ENCODE results near the gene GNGT1. TPM values are rescaled to one million over a fixed set of nuclear protein-coding genes. Genes with fewer than 3 reads are reported as not detected.

GNGT1 gene
- total and polyA plus RNA-seq, 12 donors: not detected

DNA sequence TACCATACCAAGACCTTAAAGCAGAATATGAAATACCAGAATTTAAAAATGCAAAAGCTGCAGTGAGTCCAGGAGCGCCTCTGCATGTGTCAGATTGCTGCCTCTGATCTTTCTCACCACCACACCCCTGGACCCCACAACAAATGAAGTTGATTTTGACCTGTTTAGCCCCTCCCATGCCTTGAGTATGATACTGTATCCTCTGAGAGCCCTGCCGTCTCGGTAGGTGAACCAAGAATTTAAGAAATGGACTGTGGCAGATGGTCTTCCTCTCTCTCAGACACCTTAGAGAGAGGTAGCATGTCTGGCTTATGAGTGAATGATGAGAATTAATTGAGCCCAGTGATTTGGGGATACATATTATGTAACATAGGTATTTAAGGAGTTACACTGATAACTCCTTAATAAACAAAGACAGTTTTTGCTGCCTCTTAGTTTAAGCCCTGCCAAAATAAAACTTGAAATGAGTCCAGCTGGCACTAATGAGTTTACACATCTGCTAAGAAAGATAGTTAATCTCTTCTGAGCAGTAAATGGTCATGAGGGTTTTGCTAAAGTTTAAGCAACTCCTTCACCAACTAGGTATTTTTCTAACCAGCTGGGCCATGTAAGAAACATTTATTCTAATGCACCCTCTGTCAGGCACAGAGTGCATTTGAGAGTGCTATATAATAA, 11.3 kb upstream of the GNGT1 start:
- TF ChIP-seq POLR2A (IDR thresholded peaks at IDR 0.05): no peak
- TF ChIP-seq, protein P1, sequence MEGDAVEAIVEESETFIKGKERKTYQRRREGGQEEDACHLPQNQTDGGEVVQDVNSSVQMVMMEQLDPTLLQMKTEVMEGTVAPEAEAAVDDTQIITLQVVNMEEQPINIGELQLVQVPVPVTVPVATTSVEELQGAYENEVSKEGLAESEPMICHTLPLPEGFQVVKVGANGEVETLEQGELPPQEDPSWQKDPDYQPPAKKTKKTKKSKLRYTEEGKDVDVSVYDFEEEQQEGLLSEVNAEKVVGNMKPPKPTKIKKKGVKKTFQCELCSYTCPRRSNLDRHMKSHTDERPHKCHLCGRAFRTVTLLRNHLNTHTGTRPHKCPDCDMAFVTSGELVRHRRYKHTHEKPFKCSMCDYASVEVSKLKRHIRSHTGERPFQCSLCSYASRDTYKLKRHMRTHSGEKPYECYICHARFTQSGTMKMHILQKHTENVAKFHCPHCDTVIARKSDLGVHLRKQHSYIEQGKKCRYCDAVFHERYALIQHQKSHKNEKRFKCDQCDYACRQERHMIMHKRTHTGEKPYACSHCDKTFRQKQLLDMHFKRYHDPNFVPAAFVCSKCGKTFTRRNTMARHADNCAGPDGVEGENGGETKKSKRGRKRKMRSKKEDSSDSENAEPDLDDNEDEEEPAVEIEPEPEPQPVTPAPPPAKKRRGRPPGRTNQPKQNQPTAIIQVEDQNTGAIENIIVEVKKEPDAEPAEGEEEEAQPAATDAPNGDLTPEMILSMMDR (IDR thresholded peaks at IDR 0.05): no peak
- no peaks in the 10 kb centered on the region for H3K36me3 ChIP-seq (replicated peaks in 1 of 2)
- peaks cover 11% of the 10 kb centered on the region for H3K27me3 ChIP-seq
- H3K27ac ChIP-seq: peak overlapping the region in 1 of 5 donors; percentile 7
- intact Hi-C loops (cut with DNase I): no loop called here
- peaks cover 4 to 7% of the 10 kb centered on the region in 2 donors for H3K4me1 ChIP-seq (replicated peaks in 1 of 2)
- no peak for DNase-seq
- H3K4me3 ChIP-seq: no peak overlapping the region
- no peaks in the 10 kb centered on the region for H3K9me3 ChIP-seq (replicated peaks in 1 of 3)
- WGBS, 4 donors: 71 to 85% (median 73%) methylated on average over 3 of the region's 3 CpGs

DNA sequence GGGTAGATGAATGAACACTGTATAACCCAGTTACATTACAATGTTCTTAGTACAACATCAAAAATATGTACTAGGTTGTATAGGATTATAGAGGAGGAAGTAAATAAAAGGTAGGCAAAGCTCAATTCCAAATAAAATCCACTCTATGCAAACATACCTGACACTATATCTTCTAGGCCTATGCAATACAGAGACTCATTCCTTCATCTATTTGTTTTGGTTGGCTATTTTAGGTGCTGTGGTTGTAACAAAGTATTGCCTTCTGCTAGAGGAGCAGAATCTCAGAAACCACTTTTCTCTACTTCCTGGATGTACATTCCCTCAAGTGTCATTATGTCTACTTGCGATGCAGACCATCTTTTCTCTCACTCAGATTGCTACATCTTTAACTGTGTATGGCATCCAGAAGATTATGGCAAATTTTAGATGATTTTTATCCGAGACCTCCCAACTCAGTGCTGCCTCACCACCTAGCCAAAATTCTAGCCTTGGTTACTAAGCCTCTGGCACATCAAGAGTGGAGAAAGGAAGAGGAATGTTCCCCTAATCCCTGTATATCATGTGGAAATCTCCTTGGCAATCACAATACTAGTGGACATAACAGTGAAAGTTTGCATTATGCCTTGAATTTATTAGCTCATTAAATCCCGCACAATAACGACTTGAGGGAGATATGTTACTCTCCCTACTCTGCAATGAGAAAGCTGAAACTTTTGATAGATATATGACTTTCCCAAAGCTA, 10.3 kb upstream of the GNGT1 start:
- TF ChIP-seq, protein P1 (IDR thresholded peaks at IDR 0.05): no peak
- TF ChIP-seq POLR2A (IDR thresholded peaks at IDR 0.05): no peak
- 82 to 90% (median 84%) methylated on average over 4 of the region's 4 CpGs for WGBS, 4 donors

GRCh38 chr7:93897680-93898079, 8.7 kb upstream of the GNGT1 start:
- no peak overlapping the region for H3K4me3 ChIP-seq
- no peaks in the 10 kb centered on the region for H3K36me3 ChIP-seq (replicated peaks in 1 of 2)
- TF ChIP-seq, protein P1 (IDR thresholded peaks at IDR 0.05): no peak
- no peak for TF ChIP-seq POLR2A (IDR thresholded peaks at IDR 0.05)
- no peaks in the 10 kb centered on the region for H3K4me1 ChIP-seq (replicated peaks in 1 of 2)
- no peak overlapping the region for H3K27ac ChIP-seq
- no peaks in the 10 kb centered on the region for H3K27me3 ChIP-seq
- 59 to 69% (median 65%) methylated on average over 2 of the region's 2 CpGs for WGBS, 4 donors
- no peak for DNase-seq
- intact Hi-C loops (cut with DNase I): no loop called here
- H3K9me3 ChIP-seq (replicated peaks in 1 of 3): no peaks in the 10 kb centered on the region

More for the DNA sequence above, 10.3 kb upstream of the GNGT1 start:
- Histone ChIP-seq H3K27me3 (peaks cover 5% of the 10 kb centered on the region), H3K4me3 (no peak overlapping the region), H3K27ac (no peak overlapping the region), H3K9me3 (replicated peaks in 1 of 3) (no peaks in the 10 kb centered on the region), H3K4me1 (replicated peaks in 1 of 2) (no peaks in the 10 kb centered on the region), H3K36me3 (replicated peaks in 1 of 2) (no peaks in the 10 kb centered on the region)
- DNase-seq: no peak
- intact Hi-C loops (cut with DNase I): no loop called here

GRCh38 chr7:93902777-93903423, 3.5 kb upstream of the GNGT1 start:
- no peak overlapping the region for H3K27ac ChIP-seq
- WGBS, 4 donors: 92 to 100% (median 96%) methylated on average over 1 of the region's 1 CpG
- no peaks in the 10 kb centered on the region for H3K4me1 ChIP-seq (replicated peaks in 1 of 2)
- no peaks in the 10 kb centered on the region for H3K36me3 ChIP-seq (replicated peaks in 1 of 2)
- H3K4me3 ChIP-seq: no peak overlapping the region
- TF ChIP-seq, protein P1 (IDR thresholded peaks at IDR 0.05): peak; percentile 39 to 79 (median 63)
- TF ChIP-seq POLR2A (IDR thresholded peaks at IDR 0.05): no peak
- peak in 2 of 7 donors; percentile 18 to 34 for DNase-seq
- no peaks in the 10 kb centered on the region for H3K27me3 ChIP-seq
- intact Hi-C loops (cut with DNase I): loop anchor here (5.0 to 10.0 kb wide), 3 partner anchors 179 to 319 kb away; no protein-coding TSS in a partner anchor
- no peaks in the 10 kb centered on the region for H3K9me3 ChIP-seq (replicated peaks in 1 of 3)

Data from adrenal gland (tissue), 12 donors.